GM21723 (cell line): ENCODE results near the gene ZBTB32.
A peak's percentile ranks its signal among the peaks of the same experiment; 100 is the strongest.

ENCODE experiments used
- ATAC-seq: cut with Tn5 transposase; IDR thresholded peaks from one replicate; pipeline ENCODE4 v1.9.1; 2021; ENCODE audit warnings: mild to moderate bottlenecking, moderate library complexity; ENCODE audit not compliant: unreplicated experiment

ZBTB32 gene

GRCh38 chr19:35695895-35696422 lies 8.4 kb upstream of the ZBTB32 start:
- no peak for ATAC-seq

DNA sequence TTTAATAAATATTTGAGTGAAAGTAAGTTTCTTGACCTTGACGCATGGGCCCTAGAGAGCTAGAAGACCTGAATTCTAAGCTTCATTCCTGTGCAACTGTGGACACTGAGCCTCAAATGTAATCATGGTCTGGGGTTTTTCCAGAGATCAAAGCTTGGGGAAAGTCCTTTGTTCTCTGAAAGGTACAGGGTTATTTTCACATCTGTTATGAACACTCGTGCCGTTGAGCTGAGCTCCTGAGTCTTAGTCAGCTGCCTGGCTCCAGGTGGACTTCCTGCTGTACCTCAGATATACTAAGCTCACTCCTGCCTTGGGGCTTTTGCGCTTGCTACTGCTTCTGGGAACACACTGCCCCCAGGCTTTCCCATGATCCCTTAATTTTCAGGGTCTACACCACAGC lies 7.5 kb upstream of the ZBTB32 start:
- no peak for ATAC-seq

GRCh38 chr19:35702223-35703012 lies 1.9 kb upstream of the ZBTB32 start:
- ATAC-seq: peak; percentile 91

DNA sequence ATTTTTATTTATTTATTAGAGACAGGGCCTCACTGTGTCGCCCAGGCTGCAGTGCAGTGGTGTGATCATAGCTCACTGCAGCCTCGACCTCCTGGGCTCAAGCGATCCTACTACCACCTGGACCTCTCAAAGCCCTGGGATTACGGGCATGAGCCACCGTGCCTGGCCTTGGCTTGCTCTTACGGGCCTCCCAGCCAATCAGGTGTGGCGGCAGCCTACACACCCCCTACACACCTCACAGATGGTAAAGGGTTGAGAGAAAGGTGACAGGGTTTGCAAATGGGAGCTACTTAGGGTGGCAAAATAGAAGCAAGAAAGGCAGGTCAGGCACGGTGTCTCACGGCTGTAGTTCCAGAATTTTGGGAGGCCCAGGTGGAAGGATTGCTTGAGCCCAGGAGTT lies 1.0 kb upstream of the ZBTB32 start:
- ATAC-seq: no peak

- ATAC-seq: no peak
Observed at GRCh38 chr19:35708391-35708790, 4.0 kb downstream of the ZBTB32 start.

GRCh38 chr19:35710784-35711723 lies 6.7 kb downstream of the ZBTB32 start:
- ATAC-seq: peak; percentile 26

DNA sequence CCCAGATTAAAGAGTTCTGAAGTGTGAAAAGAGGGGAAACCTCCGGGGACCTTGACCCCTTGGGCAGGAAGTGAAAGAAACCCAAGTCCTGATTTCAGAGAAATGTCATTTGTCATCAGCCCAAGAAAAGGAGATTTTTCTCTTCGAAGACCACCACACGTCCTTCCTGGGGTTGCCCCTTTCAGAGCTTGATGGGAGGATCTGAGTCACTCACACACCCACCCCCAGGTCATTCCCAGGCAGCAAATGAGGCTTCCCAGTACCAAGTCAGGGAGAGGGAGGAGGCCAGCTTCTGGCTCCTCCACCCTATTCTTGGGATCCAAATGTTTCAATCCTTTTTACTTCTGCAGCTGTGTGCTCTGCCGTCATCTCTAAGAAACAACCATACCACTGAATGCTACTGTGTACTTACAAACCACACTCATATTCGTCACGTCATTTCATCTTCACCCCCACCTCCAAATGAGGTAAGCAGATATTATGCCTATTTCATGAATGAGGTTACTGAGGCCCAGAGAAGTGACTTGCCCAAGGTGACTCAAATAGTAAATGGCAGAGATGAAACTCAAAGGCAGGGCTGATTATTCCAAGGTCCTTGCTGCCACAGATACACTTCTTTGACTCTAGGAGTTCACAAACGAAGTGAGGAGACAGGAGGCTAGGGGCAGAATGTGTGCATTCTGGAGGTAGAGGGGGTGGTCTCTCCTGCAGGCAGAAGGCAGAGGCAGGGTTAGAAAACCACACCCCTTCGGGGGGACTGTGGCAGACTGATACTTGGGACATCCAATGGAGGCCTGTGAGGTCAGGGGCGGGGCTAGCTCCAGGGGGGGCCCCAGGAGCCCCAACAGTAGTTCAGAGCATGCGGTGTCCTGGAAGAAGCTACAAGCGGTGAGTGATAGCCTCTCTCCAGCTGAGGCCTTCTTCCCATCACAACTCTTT lies 8.5 kb downstream of the ZBTB32 start:
- ATAC-seq: peak; percentile 16

DNA sequence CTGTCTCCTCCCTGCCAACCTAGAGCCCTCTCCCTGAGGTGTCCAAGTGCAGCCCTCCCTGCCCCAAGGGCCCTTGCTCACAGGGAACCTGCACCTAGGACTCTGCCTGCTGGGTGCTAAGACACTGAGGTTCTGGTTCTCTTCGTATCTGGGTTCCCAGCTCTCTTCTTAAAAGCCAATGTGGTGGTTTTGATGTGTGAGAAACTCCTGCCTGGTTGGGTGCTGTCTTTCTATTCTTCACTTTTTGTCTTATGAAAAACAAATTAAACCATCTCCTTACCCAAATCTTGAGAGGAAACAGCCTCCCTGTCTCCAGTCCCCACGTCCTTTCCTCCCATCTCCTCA lies 9.1 kb downstream of the ZBTB32 start:
- ATAC-seq: no peak

GRCh38 chr19:35713904-35714495 lies 9.6 kb downstream of the ZBTB32 start:
- no peak for ATAC-seq

DNA sequence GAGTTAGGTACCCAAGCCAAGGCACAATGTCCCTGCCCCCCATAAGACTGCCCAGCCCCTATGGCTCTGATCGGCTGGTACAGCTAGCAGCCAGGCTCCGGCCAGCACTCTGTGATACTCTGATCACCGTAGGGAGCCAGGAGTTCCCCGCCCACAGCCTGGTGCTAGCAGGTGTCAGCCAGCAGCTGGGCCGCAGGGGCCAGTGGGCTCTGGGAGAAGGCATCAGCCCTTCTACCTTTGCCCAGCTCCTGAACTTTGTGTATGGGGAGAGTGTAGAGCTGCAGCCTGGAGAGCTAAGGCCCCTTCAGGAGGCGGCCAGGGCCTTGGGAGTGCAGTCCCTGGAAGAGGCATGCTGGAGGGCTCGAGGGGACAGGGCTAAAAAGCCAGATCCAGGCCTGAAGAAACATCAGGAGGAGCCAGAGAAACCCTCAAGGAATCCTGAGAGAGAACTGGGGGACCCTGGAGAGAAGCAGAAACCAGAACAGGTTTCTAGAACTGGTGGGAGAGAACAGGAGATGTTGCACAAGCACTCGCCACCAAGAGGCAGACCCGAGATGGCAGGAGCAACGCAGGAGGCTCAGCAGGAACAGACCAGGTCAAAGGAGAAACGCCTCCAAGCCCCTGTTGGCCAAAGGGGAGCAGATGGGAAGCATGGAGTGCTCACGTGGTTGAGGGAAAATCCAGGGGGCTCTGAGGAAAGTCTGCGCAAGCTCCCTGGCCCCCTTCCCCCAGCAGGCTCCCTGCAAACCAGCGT lies 10.4 kb downstream of the ZBTB32 start:
- no peak for ATAC-seq

DNA sequence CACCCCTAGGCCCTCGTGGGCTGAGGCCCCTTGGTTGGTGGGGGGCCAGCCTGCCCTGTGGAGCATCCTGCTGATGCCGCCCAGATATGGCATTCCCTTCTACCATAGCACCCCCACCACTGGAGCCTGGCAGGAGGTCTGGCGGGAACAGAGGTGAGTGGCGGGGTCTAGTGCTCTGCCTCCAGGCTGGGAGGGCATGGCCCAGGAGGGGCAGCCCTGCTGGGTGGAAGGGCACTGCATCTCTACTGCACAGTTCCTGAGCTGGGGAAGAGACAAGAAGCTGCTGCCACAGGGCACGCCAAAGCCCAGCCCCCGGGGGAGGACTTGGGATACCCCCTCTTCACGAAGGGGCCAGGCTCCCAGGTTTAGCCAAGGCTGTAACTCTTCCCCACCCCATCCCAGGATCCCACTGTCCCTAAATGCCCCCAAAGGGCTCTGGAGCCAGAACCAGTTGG lies 11.0 kb downstream of the ZBTB32 start:
- ATAC-seq: no peak

- peak; percentile 2 for ATAC-seq
Observed at GRCh38 chr19:35715981-35716800, 11.8 kb downstream of the ZBTB32 start.

DNA sequence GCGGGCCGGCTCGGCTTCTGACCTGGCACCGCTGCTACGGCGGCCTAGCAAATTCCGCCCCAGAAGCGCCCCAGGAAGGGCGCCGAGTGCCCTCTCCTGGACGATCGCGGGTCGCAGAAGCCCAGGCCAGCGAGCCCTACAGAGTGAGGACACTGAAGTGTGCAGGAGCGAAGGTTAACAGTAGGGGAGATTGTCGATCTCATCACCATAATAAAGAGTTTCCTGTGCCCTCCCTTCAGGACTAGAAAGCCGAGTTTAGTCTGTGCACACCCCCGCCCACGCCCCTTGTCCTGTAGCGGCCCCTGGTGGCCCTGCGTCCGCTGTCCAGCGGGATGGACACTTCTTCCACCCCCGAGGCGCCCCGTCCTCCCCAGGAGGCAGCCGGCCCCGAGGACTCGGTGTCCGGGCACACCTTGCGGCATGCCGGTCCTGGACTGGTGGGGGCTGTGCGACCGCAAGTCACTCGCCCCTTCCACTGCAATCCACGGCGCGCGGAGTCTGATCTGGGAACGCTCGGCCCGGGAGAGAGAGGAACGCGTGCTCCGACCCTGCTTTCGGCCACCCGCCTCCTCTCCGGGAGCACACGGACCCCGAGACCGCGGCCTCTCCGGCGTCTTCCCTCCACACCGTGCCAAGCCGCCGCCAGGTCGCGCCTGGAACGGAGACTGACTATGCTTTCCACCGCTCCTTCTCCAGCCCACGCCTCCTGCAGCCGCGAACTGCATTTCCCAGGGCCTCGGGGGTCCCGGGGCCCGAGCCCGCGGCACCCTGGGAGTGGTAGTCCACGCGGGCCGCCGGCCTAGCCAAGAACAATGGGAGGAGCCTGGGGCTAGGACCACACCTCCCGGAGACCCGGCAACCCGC lies 12.7 kb downstream of the ZBTB32 start:
- peak; percentile 51 for ATAC-seq

DNA sequence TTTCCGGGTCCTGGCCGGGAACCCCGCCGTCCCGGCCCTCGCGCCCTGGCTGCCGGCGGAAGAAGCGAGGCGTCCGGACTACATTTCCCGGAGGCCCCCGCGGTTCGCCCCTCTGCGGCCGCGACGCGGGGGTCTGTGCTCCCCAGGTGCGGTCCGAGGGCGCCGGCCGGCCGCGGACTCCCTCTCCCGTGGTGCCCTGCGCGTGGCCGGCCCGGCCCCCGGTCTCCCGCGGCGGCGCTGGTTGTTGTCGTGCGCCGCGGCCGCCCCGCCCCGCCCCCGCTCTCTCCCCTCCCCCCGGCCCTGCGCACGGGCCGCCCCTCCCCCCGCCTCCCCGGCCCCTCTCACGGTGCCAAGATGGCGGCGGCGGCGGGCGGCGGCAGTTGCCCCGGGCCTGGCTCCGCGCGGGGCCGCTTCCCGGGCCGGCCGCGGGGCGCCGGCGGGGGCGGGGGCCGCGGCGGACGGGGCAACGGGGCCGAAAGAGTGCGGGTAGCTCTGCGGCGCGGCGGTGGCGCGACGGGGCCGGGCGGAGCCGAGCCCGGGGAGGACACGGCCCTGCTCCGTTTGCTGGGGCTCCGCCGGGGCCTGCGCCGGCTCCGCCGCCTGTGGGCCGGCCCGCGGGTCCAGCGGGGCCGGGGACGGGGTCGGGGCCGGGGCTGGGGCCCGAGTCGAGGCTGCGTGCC lies 13.4 kb downstream of the ZBTB32 start, which contains the start of gene KMT2B:
Gene KMT2B (plus strand): TSS at position 339 of the 680 bp plus-strand sequence. CDS start 16 bp downstream, at position 355.
- ATAC-seq: peak; percentile 39

DNA sequence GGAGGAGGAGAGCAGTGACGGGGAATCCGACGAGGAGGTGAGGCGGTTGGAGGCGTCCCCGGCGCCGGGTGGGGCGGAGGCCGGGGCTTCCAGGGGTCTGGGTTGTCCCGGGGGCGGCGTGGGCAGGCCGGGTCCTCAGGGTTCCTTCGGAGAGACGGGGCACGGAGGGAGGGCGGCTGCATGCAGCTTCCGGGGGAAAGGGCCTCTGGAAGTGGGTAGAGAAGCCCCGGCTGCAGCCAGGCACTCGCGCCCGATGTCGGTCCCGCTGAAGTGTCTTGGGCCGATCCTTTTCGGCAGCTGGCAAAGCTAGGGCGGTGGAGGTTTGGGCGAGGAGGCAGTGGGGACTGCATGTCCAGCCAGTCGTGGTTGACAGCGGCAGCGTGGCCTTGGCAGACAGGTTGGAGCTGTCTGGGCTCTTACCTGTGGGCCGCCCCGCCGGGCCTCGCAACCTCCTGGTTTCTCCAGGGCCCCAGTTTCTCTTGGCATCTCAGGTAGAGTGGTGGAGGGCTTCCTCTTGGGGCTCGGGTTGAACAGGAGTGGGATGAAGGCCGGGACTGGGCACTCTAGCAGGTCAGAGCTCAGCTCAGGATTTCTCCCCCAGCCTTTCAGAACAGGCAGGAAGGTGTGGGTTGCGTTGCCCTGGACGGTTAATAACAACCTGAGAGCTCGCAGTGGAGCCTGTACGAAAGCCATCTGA lies 14.1 kb downstream of the ZBTB32 start:
- ATAC-seq: peak; percentile 1

DNA sequence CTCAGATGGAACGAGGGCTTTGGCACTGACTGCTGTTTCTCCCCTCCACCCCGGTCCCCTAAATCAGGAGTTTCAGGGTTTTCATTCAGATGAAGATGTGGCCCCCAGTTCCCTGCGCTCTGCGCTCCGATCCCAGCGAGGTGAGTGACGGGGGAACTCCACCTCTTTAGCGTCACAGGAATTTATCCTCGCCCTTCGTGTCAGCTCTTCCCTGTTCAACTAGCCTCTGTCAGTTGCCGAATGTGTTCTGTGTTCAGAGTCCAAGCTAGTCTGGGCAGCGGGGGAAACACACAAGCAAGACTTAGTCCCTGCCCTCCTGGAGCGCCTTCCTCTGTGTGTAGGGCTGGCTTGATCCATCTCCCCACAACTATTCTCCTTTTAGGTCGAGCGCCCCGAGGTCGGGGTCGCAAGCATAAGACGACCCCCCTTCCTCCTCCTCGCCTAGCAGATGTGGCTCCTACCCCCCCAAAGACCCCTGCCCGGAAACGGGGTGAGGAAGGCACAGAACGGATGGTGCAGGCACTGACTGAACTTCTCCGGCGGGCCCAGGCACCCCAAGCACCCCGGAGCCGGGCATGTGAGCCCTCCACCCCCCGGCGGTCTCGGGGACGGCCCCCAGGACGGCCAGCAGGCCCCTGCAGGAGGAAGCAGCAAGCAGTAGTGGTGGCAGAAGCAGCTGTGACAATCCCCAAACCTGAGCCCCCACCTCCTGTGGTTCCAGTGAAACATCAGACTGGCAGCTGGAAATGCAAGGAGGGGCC lies 15.2 kb downstream of the ZBTB32 start:
- ATAC-seq: no peak
